Measurements from ENCODE around the gene TRERF1.

- TF ChIP-seq, protein P1, sequence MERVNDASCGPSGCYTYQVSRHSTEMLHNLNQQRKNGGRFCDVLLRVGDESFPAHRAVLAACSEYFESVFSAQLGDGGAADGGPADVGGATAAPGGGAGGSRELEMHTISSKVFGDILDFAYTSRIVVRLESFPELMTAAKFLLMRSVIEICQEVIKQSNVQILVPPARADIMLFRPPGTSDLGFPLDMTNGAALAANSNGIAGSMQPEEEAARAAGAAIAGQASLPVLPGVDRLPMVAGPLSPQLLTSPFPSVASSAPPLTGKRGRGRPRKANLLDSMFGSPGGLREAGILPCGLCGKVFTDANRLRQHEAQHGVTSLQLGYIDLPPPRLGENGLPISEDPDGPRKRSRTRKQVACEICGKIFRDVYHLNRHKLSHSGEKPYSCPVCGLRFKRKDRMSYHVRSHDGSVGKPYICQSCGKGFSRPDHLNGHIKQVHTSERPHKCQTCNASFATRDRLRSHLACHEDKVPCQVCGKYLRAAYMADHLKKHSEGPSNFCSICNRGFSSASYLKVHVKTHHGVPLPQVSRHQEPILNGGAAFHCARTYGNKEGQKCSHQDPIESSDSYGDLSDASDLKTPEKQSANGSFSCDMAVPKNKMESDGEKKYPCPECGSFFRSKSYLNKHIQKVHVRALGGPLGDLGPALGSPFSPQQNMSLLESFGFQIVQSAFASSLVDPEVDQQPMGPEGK (CRISPR knock-in tag; IDR thresholded peaks at IDR 0.05; ENCODE audit: borderline replicate concordance), result no peak
- TF ChIP-seq ESRRG (CRISPR knock-in tag; IDR thresholded peaks at IDR 0.05) (no peak), ZNF565 (CRISPR knock-in tag; conservative IDR thresholded peaks at IDR 0.05; ENCODE audit: low read depth) (no peak), ARNTL (CRISPR knock-in tag; IDR thresholded peaks at IDR 0.05; ENCODE audit: borderline replicate concordance, low read depth) (no peak), CSDC2 (CRISPR knock-in tag; IDR thresholded peaks at IDR 0.05) (no peak), ZNF70 (CRISPR knock-in tag; IDR thresholded peaks at IDR 0.05) (no peak), ZFP30 (CRISPR knock-in tag; IDR thresholded peaks at IDR 0.05) (no peak), ISL1 (CRISPR knock-in tag; IDR thresholded peaks at IDR 0.05) (no peak), ZC3H10 (CRISPR knock-in tag; IDR thresholded peaks at IDR 0.05) (no peak)
- TF ChIP-seq, protein P2, sequence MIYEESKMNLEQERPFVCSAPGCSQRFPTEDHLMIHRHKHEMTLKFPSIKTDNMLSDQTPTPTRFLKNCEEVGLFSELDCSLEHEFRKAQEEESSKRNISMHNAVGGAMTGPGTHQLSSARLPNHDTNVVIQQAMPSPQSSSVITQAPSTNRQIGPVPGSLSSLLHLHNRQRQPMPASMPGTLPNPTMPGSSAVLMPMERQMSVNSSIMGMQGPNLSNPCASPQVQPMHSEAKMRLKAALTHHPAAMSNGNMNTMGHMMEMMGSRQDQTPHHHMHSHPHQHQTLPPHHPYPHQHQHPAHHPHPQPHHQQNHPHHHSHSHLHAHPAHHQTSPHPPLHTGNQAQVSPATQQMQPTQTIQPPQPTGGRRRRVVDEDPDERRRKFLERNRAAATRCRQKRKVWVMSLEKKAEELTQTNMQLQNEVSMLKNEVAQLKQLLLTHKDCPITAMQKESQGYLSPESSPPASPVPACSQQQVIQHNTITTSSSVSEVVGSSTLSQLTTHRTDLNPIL (CRISPR knock-in tag; IDR thresholded peaks at IDR 0.05; ENCODE audit: low read depth), result no peak
- TF ChIP-seq, protein P3, sequence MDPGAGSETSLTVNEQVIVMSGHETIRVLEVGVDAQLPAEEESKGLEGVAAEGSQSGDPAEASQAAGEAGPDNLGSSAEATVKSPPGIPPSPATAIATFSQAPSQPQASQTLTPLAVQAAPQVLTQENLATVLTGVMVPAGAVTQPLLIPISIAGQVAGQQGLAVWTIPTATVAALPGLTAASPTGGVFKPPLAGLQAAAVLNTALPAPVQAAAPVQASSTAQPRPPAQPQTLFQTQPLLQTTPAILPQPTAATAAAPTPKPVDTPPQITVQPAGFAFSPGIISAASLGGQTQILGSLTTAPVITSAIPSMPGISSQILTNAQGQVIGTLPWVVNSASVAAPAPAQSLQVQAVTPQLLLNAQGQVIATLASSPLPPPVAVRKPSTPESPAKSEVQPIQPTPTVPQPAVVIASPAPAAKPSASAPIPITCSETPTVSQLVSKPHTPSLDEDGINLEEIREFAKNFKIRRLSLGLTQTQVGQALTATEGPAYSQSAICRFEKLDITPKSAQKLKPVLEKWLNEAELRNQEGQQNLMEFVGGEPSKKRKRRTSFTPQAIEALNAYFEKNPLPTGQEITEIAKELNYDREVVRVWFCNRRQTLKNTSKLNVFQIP (CRISPR knock-in tag; IDR thresholded peaks at IDR 0.05; ENCODE audit: borderline replicate concordance, low read depth), result no peak
These were observed 133.2 kb downstream of the TRERF1 start for GRCh38 chr6:42318480-42318879.
